Activated CD8-positive, alpha-beta memory T cell treated with anti-CD3 and anti-CD28 coated beads for 36 hours (primary cell): Measurements from ENCODE around the gene IBTK. TPM values are rescaled to one million over a fixed set of nuclear protein-coding genes. Genes with fewer than 3 reads are reported as not detected.
"Not testable (repeated sequence)": the region's sequence is repeated elsewhere in the genome, so short reads cannot be mapped to it uniquely, and the experiment has no call there.

Experiments
- CTCF ChIA-PET: fragments of 350-600 bp; sonication (Branson Sonifier 250); formaldehyde crosslinking; loops from one replicate; lab custom pipeline; 2021; ENCODE audit warnings: antibody characterized with exemption; lab: Charles Lee
- POLR2A ChIA-PET: fragments of 350-600 bp; sonication (Branson Sonifier 250); formaldehyde crosslinking; loops from one replicate; lab custom pipeline; 2021; ENCODE audit warnings: antibody characterized with exemption; lab: Charles Lee
- total RNA-seq, 2 experiments: library from RNA; stranded (reverse); gene quantifications; one replicate each; pipeline ENCODE4 v1.2.3, GENCODE V29; 2021

Gene IBTK
- total RNA-seq, 2 experiments from 2014 or later, result 26.1 to 26.6 TPM

DNA sequence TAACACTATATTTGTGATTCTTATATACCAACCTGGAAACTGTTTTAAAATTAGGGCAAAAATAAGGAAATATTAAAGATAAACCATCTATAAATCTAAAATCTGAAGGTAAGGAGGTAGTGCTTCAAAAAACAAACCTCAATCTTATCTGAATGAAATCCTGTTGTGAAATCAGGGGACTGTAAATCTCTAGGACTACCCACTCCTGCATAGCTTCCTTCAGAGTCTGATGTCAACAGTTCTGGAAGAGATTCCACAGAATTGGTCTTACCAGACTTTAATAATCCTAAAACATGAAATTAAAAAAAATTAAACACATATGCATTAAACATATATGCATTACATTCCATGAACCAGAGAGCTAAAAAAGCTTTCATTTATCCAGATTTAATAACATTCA lies 51.4 kb downstream of the IBTK start:
- POLR2A ChIA-PET, result no interaction called here
- CTCF ChIA-PET, result interaction anchor here (0.7 kb wide), 1 partner anchor 728 kb away, joined by 3 read pairs; no protein-coding TSS in a partner anchor

DNA sequence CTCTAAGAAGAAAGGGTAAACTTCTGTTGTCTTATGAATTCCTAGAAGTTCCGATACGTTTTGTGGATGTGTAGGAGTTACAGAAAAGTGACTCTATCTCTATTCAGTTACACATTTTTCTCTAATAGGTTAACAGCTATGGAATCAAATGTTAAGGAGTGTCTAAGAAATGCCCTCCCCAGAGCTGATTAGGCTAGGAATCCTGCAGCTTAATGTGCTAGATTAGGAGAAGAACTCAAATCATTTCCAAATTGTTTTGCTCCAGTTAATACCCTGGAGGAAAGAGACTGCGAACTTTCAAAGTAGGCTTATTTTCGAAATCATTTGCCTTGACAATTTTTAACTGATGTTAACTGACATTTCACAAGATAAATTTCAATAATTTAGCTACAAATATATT lies 51.9 kb downstream of the IBTK start:
- POLR2A ChIA-PET, result no interaction called here

DNA sequence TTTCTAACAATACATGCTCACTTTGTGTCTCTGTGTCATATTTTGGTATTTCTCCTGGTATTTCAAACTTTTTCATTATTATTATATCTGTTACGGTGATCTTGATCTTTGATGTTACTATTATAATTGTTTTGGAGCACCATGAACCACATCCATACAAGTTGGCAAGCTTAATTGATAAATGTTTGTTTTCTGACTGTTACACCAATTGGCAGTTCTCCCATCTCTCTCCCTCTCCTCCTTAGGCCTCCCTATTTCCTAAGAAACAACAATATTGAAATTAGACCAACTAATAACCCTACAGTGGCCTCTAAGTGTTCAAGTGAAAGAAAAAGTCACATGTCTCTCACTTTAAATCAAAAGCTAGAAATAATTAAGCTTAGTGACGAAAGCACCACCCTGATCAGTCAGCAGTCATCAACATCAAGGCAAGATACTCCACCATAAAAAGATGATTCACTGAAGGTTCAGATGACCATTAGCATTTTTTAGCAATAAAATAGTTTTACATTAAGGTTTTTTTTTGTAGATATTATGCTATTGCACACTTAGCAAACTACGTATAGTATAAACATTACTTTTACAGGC lies 61.5 kb downstream of the IBTK start:
- ChIA-PET CTCF (no interaction called here), POLR2A (no interaction called here)

More for the DNA sequence above, 51.9 kb downstream of the IBTK start:
- CTCF ChIA-PET, result interaction anchor here (0.7 kb wide), 1 partner anchor 727 kb away, joined by 3 read pairs; no protein-coding TSS in a partner anchor

DNA sequence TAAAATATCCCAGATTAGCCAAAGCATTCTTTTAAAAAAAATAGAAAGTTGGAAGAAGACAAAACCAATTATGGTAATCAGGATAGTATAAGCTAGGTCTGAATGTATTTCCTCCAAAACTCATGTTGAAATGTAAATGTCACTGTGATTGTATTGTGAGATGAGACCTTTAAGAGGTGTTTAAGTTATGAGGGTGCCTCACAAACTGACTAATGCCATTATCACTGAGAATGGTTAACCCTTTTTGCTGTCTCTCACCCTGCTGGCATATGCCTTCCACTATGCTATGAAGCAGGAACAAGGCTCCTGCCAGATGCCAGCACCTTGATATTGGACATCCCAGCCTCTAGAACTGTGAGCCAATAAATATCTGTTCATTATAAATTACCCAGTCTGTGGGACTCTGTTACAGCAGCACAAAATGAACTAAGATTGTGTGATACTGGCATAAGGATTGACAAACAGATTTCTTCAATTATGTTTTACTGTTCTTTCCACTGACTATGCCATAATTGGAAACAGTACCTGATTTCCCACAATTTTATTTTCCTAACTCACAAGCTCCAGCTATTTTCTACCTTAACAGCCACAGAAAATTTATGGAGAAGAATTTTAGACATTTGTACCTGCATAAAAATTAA lies 63.8 kb downstream of the IBTK start:
- POLR2A ChIA-PET, result no interaction called here
- CTCF ChIA-PET, result no interaction called here

DNA sequence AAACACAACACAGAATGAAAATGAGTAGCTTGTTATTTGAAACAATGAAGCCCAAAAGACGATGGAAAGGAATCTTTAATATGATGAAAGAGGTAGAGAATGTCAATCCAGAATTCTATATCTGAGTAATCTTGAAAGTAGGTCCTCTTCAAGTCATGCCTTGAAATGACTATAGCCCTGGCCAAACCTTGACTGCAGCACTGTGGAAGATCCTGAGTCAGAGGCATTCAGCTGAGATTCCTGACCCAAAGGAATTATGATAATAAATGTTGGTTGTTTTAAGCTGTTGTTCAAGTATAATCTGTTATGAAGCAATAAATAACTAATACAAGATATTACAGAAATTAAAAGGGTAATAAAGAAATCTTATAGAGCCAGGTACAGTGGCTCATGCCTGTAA lies 64.8 kb downstream of the IBTK start:
- ChIA-PET CTCF (interaction anchor here (0.7 kb wide), 1 partner anchor 9 kb away, joined by 3 read pairs; no protein-coding TSS in a partner anchor), POLR2A (no interaction called here)

DNA sequence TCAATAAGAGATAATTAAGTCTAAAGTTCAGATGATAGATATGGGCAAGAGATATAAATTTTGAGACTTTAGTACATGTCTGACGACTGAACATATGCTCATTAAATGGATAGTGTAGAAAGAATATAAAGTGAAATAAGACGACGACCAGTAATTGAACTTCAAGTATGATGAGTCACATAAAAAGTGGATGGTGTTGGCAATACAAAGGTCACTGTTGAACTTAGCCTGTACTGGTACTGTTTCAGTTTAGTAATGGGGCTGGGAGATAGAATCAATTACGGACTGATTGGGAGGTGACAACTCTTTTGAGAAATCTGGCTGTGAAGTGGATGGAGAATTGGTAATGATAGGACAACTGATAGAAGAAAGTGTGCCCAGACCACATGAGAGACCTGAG lies 68.1 kb downstream of the IBTK start:
- ChIA-PET POLR2A (no interaction called here), CTCF (no interaction called here)

DNA sequence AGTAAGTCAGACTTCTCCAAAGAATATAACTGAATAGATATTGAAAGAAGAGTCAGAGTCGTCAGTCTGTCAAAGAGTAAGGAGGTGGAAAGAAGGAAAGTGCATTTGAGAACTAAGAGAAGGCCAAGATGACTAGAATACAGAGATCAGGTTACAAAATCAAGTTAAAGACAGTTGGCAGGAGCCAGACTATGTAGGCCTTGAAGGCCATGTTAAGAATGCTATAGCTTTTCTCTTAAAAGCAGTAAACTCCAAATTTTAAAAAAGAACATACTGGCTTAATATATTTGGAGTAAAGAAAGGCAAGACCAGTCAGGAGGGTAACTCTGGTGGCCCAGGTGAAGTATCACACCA lies 68.8 kb downstream of the IBTK start:
- POLR2A ChIA-PET, result no interaction called here
- CTCF ChIA-PET, result no interaction called here

DNA sequence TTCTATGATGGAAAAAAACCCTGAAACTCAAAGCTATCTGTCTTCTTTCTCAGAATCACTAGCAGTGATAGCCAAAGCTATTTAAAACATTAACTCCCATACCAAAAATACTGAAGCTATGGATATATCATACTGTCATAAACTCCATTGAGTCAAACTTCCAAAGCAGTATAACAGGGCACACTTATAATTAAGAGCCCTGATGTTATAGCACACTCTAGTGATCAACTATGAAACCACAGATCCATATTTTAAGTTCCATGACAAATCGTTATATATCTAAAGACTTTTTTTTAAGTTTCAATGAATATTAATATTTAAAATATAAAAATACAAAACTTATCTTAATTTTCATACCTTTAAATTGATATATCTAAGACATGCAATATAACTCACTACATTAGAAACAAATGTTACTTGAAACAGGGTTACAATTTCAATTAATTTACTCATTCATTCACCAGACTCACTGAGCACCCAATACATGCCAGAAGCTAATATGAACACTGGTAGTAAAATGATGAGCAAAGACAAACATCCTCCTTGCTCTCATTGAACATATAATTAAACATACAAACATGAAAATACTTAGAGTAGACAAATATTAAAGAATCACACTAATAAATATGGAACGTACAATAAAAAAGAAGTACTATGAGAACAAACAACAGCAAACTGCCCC lies 69.3 kb downstream of the IBTK start:
- POLR2A ChIA-PET, result no interaction called here
- CTCF ChIA-PET, result no interaction called here

DNA sequence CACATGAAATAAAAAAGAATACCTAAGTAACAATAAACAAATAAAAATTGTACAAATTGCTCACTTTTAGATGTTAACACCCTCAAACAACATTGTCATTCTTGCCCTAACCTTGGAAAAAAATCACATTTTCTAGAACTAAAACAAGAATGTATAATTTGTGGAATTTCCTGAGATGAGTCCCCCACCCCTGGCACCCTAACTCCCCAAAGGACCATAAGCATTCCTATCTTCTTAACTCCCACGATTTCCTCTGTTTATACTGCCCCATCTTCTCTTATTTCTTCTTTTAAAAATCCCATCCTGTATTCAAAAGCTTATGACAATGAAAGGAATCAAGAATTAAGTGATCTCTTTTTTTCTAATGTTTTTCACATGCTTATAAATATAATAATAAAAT lies 70.9 kb downstream of the IBTK start:
- CTCF ChIA-PET, result no interaction called here

DNA sequence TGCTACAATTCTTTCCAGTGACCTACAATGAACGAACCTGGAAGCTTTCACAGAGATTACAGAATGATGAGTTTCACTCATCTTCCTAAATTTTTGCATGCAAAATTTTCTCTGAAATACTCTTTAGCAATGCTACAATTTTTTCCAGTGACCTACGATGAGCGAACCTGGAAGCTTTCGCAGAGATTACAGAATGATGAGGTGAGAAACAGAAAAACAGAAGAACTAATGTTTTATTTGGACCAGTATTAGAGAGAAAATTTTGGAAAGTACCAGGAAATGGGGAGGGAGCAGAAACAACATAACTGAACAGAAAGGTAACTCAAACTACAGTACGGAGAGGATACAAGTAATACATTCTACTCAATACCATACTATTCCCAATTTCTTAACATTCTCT lies 75.0 kb downstream of the IBTK start:
- ChIA-PET POLR2A (no interaction called here), CTCF (no interaction called here)

More for the DNA sequence above, 70.9 kb downstream of the IBTK start:
- POLR2A ChIA-PET, result no interaction called here

DNA sequence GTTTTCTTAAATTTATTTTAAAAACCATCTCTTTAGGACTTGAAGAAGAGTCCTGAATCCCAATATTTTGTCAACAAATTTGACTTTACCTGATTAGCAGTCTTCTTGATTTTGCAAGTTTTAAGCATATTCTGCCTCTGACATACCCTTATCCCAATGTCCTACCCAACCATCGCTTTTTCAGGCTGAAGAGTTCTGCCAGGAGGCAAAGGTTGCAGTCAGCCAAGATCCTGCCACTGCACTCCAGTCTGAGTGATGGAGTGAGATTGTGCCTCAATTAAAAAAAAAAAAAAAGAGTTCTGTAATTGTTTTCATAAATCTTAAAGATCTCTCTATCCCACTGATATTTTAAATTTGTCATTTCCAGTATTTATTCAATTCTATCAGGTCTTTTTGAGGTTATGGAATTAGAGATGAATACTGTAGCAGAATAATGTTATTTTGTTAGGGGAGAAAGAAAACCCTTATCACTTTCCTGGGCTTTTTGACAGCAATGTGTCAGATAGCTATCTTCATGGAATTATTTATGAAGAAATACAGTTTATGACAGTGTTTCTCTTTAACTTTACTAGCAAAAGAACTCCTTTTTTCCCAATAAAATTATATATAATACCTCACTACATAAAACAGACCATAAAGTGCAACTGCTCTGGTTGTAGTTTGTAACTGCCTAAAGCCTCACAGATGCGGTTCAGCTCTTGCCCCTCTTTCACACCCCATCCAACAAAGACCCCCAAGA lies 78.2 kb downstream of the IBTK start:
- ChIA-PET CTCF (no interaction called here), POLR2A (no interaction called here)

DNA sequence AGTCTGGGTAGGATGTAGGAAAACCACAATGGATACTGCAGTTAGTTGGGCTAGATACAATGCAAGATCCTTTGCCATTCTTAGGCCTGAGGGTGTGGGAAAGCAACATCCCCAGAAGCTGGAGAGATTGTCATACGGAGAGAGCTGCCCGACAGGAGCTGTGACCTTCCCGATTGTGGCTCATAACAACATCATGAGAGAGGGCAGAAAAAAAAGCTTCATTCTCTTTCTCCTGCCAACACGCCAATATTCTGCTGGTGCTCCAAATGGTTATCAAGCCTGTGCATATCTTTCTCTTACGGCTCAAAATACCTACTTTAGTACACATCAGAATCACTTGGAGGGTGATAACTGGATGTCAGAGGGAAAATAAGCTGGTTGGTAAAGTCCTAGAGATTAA lies 81.1 kb downstream of the IBTK start:
- ChIA-PET POLR2A (no interaction called here), CTCF (interaction anchor here (0.5 kb wide), 1 partner anchor 56 kb away, joined by 3 read pairs; no protein-coding TSS in a partner anchor)

DNA sequence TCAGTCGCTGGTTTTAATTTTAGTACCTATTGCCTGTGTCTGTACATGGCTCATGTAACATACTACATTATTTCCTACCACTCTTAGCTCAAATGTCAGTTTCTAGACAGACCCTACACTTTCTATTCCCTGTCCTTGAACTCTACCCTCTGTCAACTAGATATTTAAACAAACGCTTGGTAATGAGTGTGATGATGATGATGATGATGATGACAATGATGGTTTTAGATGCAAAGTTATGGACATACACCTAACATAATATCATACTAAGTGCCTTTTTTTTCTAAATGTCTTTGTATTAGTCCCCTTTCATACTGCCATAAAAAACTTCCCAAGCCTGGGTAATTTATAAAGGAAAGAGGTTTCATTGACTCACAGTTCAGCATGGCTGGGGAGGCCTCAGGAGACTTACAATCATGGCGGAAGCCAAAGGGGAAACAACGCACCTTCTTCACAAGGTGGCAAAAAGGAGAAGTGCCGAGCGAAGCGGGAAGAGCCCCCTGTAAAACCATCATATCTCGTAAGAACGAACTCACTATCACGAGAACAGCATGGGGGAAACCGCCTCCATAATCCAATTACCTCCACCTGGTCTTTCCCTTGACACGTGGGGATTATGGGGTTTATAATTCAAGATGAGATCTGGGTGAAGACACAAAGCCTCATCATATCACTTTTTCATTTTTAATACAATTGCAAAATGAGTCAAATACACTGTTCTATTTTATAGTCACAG lies 87.1 kb downstream of the IBTK start:
- ChIA-PET POLR2A (no interaction called here), CTCF (no interaction called here)

DNA sequence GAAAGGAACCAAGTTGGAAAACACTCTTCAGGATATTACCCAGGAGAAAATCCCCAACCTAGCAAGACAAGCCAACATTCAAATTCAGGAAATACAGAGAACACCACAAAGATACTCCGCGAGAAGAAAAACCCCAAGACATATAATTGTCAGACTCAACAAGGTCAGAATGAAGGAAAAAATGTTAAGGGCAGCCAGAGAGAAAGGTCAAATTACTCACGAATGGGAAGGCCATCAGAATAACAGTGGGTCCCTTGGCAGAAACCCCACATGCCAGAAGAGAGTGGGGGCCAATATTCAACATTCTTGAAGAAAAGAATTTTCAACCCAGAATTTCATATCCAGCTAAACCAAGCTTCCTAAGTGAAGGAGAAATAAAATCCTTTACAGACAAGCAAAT lies 94.8 kb downstream of the IBTK start:
- POLR2A ChIA-PET, CTCF ChIA-PET: not testable (repeated sequence)

DNA sequence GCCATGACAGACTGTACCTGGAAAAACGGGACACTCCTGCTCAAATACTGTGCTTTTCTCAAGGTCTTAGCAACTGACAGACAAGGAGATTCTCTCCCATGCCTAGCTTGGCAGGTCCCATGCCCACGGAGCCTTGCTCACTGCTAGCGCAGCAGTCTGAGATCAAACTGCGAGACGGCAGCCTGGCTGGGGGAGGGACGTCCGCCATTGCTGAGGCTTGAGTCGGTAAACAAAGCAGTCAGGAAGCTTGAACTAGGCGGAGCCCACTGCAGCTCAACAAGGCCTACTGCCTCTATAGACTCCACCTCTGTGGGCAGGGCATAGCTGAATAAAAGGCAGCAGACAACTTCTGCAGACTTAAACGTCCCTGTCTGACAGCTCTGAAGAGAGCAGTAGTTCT lies 96.4 kb downstream of the IBTK start:
- CTCF ChIA-PET, POLR2A ChIA-PET: not testable (repeated sequence)

DNA sequence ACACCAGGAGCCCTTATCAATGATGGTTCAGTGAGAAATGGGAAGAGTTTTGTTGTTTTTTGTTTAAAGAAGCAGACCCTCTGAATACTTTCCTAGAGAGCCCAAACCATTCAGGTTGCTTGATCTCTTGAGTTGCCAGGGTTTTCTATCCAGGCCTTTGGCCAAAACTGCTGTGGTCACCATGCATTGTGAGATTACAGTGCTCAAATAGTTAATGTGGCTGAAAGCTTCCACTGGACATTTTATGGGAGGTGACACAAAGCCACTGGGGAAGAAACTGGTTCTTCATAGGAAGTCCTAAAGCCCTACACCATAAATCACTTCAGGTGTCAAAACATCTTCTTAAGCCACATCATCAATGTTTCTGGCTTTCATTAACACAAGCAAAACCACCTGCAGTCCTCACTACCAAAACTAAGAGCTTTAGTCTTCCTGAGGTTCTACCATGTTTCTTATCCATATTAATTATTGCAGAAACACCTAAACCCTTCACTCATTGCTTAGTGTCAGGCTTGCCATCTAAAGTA lies 101.6 kb downstream of the IBTK start:
- POLR2A ChIA-PET, result no interaction called here
- CTCF ChIA-PET, result no interaction called here

DNA sequence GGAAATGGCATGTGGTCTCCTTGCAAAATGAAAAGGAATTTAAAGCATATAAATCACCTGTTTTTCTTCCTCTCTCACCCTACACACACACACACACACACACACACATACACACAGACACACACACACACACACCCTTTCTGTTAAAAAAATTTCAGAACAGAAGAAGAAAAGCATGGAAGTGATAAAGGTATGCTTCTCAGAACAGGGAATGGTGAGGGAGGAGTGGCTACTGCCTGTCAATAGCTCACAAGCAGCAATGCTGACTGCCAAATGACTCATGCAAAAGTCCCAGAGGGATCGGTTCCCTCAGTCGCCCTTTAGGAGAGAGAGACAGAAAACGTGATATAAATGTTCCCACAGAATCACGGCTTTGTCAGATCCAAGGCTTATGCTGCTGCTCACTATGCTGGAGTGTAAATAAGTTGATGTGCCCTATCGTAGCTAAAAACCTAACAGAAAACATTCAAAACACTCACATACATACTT lies 102.6 kb downstream of the IBTK start:
- ChIA-PET POLR2A (interaction anchor here (0.6 kb wide), 1 partner anchor 781 kb away, joined by 7 read pairs; no protein-coding TSS in a partner anchor), CTCF (no interaction called here)

DNA sequence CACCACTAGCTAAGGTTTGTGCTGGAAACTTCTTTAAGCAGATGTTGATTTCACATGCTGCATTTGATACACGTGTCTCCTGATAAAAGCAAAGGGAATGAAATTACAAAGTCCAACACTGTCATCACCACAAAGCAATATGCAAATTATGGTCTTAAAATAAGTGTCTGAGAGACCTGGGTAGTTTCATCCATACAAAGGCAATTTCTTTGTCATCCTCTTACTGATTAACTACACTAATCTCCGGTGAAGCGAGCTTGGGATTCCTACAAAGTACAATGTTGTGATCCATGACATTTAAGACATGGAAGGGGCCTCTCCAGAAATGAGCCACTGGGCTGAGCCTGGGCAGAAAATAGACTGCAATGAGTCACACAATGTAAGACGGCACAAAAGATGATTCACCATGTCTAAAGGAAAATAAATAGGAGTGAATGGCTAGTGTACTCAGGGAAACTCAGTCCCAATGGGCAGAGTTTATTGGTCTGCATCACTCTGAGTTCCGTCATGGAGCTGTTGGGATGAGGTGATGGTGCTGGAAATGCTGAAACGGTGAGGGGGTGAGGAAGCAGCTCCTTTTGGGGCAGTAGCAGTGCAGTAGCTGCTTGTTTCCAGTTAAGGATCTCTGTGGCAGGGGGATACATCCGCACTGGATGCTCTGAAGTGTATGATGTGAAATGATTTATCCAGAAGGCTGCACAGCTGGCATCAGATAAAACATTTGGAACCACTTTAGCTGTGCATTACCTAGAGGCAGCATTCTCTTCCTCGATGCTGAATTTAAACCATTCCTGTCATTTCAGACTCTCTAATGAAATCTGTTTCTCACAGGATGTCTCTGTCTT lies 103.3 kb downstream of the IBTK start:
- ChIA-PET CTCF (no interaction called here), POLR2A (interaction anchor here (0.6 kb wide), 1 partner anchor 780 kb away, joined by 7 read pairs; no protein-coding TSS in a partner anchor)
